Peyer's patch (tissue), 4 donors: Measurements from ENCODE around the gene HDAC4. TPM values are rescaled to one million over a fixed set of nuclear protein-coding genes. Genes with fewer than 3 reads are reported as not detected.

ENCODE experiments used
- DNase-seq, 3 donors: peaks; one replicate each; pipeline ENCODE4 v3.0.0-alpha.2; 2017 to 2019
- H3K27ac ChIP-seq, 4 donors: fragments of 200-600 bp; sonication (generic); one replicate each; pipeline ENCODE4 v1.5.1; 2016 to 2019
- H3K27me3 ChIP-seq, 2 donors: fragments of 200-600 bp; sonication (generic); one replicate each; pipeline ENCODE4 v1.5.1; 2019
- H3K36me3 ChIP-seq, 3 donors: fragments of 200-600 bp; sonication (generic); one replicate each; pipeline ENCODE4 v1.5.1; 2016 to 2019
- H3K4me1 ChIP-seq, 4 donors: fragments of 200-600 bp; sonication (generic); one replicate each; pipeline ENCODE4 v1.5.1; 2016 to 2019
- H3K4me3 ChIP-seq, 4 donors: fragments of 200-600 bp; sonication (generic); 1 replicate in 3 of 4; 2 replicates in 1 of 4; pipeline ENCODE4 v1.5.1; 2016 to 2019; ENCODE audit warnings: mild to moderate bottlenecking in 1 of 4
- H3K9me3 ChIP-seq, 4 donors: fragments of 200-600 bp; sonication (generic); one replicate each; pipeline ENCODE4 v1.5.1; 2016 to 2019; ENCODE audit warnings: mild to moderate bottlenecking in 1 of 4
- CTCF ChIP-seq, 6 experiments: fragments of 450-650 bp in 4 of 6; fragments of 200-600 bp in 2 of 6; sonication (generic) in 1 of 6; IDR thresholded peaks; one replicate each; pipeline ENCODE4 v1.5.1; 2017 to 2019; ENCODE audit warnings: antibody characterized with exemption in 6 of 6, mild to moderate bottlenecking in 3 of 6, moderate library complexity in 1 of 6
- POLR2A ChIP-seq, 2 donors: fragments of 450-650 bp; IDR thresholded peaks; one replicate each; pipeline ENCODE4 v1.5.1; 2017; ENCODE audit warnings: antibody characterized with exemption in 2 of 2, mild to moderate bottlenecking in 2 of 2, moderate library complexity in 2 of 2
- total RNA-seq, 4 donors: library from RNA; depleted of rRNA; stranded (reverse); fragments of >200 nt; gene quantifications; one replicate each; pipeline ENCODE4 v1.1.0, GENCODE V29; 2016

HDAC4 gene
- total RNA-seq, 4 donors from 2014 or later = 28.9 to 198 (median 102) TPM

DNA sequence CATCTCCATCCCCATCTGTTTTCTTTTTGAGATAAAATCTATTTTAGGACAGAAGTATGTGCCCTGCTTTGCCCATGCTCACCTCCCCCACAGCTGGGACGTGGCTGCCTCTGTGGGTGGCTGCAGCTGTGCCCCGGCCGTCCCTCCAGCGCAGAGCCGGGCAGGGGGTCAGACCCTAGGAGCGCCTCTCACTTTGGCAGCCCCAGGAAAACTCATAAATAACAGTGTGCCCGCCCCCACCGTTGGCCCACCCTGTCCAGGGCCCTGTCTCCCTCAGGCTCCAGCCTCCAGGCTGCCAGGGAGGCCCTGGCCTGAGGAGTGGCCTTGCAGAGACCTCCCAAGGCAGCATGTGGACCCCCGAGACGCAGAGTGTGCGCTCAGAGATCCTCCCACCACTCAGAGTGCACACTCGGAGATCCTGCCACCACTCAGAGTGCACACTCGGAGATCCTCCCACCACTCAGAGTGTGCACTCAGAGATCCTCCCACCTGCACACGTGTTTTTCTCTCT is 374.8 kb downstream of the HDAC4 start:
- Histone ChIP-seq H3K27ac (no peak overlapping the region), H3K4me1 (no peaks in the 10 kb centered on the region), H3K4me3 (no peak overlapping the region), H3K9me3 (no peaks in the 10 kb centered on the region), H3K36me3 (no peaks in the 10 kb centered on the region), H3K27me3 (no peaks in the 10 kb centered on the region)
- TF ChIP-seq CTCF (IDR thresholded peaks at IDR 0.05) (no peak), POLR2A (IDR thresholded peaks at IDR 0.05) (no peak)
- DNase-seq = peak in 1 of 3 donors; percentile 9

DNA sequence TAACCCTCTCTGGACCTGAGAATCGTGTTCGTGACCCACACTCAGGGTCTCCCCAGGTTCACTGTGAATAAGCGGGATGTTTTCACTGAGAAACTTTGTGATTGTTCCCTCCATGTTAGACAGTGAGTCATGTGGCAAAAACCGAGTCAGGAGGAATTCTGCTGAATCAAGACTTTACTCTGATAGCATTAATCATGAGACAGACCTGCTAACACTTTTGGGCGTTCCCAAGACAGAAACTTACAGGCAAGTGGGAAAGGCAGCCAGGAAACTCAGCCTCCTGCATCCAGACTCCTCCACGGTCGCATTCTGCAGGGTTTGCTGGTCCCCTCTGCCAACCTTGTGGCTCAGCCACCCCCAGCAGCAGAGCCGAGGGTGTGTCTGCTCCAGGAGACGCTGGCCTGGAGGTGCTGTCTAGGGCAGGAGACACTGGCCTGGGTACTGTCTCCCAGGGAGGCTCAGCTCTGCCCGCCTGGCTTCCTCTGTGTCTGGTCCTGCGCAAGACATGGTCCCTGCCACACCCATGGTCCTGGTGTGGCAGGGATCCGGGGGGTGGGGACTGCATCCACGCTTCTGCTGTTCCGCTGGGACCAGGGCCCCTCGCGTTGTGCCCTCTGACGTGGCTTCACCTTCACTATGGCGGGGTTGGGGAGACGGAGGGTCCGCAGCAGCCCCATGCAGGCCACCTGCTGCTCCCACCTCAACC is 375.6 kb downstream of the HDAC4 start:
- DNase-seq = peak in 1 of 3 donors; percentile 28
- Histone ChIP-seq H3K4me1 (no peaks in the 10 kb centered on the region), H3K27ac (no peak overlapping the region), H3K4me3 (no peak overlapping the region), H3K36me3 (no peaks in the 10 kb centered on the region), H3K27me3 (no peaks in the 10 kb centered on the region), H3K9me3 (no peaks in the 10 kb centered on the region)
- no peak for TF ChIP-seq CTCF (IDR thresholded peaks at IDR 0.05)
- TF ChIP-seq POLR2A (IDR thresholded peaks at IDR 0.05) = no peak

DNA sequence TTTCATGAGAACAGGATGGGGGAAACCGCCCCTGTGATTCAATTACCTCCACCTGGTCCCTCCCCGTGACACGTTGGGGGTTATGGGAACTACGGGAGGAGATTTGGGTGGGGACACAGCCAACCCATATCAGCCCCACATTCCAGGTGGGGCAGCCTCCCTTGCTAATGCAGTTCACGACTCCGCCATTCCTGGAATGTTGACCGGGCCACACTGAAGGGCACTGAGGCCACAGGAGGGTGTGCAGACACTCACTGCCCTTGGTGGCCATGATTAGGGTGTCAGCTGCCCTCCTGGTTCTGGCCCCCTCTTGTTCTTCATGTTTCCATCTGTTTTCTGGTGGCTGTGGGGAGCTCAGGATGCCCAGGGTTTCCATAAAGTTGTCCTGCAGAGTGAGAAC is 376.6 kb downstream of the HDAC4 start:
- H3K27ac ChIP-seq = no peak overlapping the region
- no peaks in the 10 kb centered on the region for H3K27me3 ChIP-seq
- H3K9me3 ChIP-seq = no peaks in the 10 kb centered on the region
- DNase-seq = peak in 1 of 3 donors; percentile 15
- no peak overlapping the region for H3K4me3 ChIP-seq
- TF ChIP-seq CTCF (IDR thresholded peaks at IDR 0.05) (no peak), POLR2A (IDR thresholded peaks at IDR 0.05) (no peak)
- H3K4me1 ChIP-seq = no peaks in the 10 kb centered on the region
- no peaks in the 10 kb centered on the region for H3K36me3 ChIP-seq

GRCh38 chr2:239022437-239023260 is 378.2 kb downstream of the HDAC4 start:
- H3K4me3 ChIP-seq = no peak overlapping the region
- H3K27ac ChIP-seq = no peak overlapping the region
- H3K27me3 ChIP-seq = no peaks in the 10 kb centered on the region
- H3K9me3 ChIP-seq = no peaks in the 10 kb centered on the region
- no peaks in the 10 kb centered on the region for H3K36me3 ChIP-seq
- DNase-seq = peak in 1 of 3 donors; percentile 16
- H3K4me1 ChIP-seq = no peaks in the 10 kb centered on the region
- no peak for TF ChIP-seq CTCF (IDR thresholded peaks at IDR 0.05)
- TF ChIP-seq POLR2A (IDR thresholded peaks at IDR 0.05) = no peak

GRCh38 chr2:239021651-239022436 is 379.0 kb downstream of the HDAC4 start:
- Histone ChIP-seq H3K9me3 (no peaks in the 10 kb centered on the region), H3K27me3 (no peaks in the 10 kb centered on the region), H3K4me3 (no peak overlapping the region), H3K27ac (no peak overlapping the region), H3K4me1 (no peaks in the 10 kb centered on the region), H3K36me3 (no peaks in the 10 kb centered on the region)
- DNase-seq = peak in 1 of 3 donors; percentile 7
- TF ChIP-seq CTCF (IDR thresholded peaks at IDR 0.05) = no peak
- TF ChIP-seq POLR2A (IDR thresholded peaks at IDR 0.05) = no peak
